T-helper 9 cell (primary cell): ENCODE results near the gene GTPBP2.
"Not testable (repeated sequence)": the region's sequence is repeated elsewhere in the genome, so short reads cannot be mapped to it uniquely, and the experiment has no call there.

Source experiments
- DNase-seq: peaks from one replicate; pipeline ENCODE4 v3.0.0-alpha.2; 2020
- total RNA-seq, 2 donors: gene quantifications; one replicate each; lab custom pipeline; 2026; lab: John Stamatoyannopoulos, UW

Gene GTPBP2, protein sequence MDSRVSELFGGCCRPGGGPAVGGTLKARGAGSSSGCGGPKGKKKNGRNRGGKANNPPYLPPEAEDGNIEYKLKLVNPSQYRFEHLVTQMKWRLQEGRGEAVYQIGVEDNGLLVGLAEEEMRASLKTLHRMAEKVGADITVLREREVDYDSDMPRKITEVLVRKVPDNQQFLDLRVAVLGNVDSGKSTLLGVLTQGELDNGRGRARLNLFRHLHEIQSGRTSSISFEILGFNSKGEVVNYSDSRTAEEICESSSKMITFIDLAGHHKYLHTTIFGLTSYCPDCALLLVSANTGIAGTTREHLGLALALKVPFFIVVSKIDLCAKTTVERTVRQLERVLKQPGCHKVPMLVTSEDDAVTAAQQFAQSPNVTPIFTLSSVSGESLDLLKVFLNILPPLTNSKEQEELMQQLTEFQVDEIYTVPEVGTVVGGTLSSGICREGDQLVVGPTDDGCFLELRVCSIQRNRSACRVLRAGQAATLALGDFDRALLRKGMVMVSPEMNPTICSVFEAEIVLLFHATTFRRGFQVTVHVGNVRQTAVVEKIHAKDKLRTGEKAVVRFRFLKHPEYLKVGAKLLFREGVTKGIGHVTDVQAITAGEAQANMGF
- total RNA-seq, result 40.8 to 56.4 reads per million in 2 donors

- DNase-seq, result peak; percentile 91
Observed at GRCh38 chr6:43629104-43629504, at the start of gene GTPBP2. Gene GTPBP2 (minus strand): TSS chr6:43629264. CDS start chr6:43629162, 102 bp downstream.

GRCh38 chr6:43678341-43678740, 49.3 kb upstream of the GTPBP2 start:
- no peak for DNase-seq

DNA sequence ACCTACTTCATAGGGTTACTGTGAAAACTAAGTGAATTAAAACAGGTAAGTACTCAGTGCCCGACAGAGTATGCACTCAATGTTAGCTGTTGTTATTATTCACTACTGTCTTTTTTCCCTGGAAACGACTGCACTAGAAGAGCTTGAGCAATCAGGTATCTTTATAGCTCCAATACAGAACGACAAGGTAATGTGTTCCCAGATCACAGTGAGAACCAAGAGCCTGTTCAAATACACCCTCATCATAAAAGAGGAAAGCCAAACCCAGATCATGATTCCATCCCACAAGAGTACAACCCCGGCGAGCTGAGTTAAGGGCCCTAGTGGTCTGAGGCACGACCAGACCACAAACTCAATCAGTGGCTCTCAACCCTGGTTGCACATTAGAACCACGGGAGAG, 48.7 kb upstream of the GTPBP2 start:
- DNase-seq, result no peak

DNA sequence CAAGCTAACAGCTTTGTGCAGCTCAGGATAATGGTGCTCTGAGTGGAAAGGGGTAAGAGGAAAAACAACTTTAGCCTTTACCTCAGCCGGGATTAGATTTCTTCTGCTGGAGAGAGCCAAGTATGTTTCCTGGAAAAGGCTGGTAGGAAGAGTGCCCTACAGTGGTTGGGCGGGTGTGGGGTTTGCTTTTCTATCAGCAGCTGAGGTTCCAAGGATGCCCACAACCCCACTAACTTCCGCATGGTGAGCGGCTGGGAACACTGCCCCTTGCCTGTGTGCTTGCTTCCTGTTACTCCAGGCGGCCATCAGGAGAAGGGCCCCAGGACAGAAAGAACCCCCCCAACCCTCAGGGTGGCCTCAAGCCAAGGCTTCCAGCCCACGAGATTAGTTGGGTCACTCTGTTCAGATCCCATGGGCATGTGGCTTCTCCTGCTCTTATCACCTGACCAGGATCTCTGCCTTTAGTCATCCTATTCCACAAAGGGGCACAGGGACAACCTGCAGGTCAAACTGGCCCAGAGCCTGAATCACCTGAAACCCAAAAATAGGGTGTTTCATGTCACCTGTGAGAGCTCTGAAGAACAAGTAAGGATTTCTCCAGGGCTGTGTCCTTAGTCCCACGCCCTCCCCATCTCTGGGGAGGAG, 48.0 kb upstream of the GTPBP2 start:
- no peak for DNase-seq

DNA sequence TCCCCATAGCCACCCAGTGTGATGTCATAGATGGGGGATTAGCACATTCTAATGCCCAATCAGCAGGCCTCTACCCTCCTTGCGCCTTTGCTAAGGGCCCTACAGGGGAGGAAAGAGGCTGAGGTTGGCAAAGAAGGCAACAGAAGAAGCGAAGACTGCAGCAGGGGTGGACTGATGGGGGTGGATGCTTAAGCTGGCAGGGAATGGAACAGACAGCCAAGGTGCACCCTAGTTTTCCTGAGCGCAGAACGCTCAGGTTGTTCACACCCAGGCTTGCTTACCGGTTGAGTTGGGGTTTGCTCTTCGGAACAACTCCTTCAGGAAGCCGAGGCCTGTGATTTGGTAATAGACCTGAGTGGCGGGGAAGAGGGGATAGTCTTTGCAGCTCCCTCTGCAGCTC, 45.9 kb upstream of the GTPBP2 start:
- DNase-seq, result no peak

- DNase-seq, result no peak
Observed at GRCh38 chr6:43674291-43674690, 45.2 kb upstream of the GTPBP2 start.

GRCh38 chr6:43673444-43674084, 44.5 kb upstream of the GTPBP2 start:
- no peak for DNase-seq

- DNase-seq, result no peak
Observed at GRCh38 chr6:43671801-43672690, 43.0 kb upstream of the GTPBP2 start.

GRCh38 chr6:43671011-43671800, 42.1 kb upstream of the GTPBP2 start:
- no peak for DNase-seq

- no peak for DNase-seq
Observed at GRCh38 chr6:43670623-43670986, 41.5 kb upstream of the GTPBP2 start.

- no peak for DNase-seq
Observed at GRCh38 chr6:43669922-43670622, 41.0 kb upstream of the GTPBP2 start.

DNA sequence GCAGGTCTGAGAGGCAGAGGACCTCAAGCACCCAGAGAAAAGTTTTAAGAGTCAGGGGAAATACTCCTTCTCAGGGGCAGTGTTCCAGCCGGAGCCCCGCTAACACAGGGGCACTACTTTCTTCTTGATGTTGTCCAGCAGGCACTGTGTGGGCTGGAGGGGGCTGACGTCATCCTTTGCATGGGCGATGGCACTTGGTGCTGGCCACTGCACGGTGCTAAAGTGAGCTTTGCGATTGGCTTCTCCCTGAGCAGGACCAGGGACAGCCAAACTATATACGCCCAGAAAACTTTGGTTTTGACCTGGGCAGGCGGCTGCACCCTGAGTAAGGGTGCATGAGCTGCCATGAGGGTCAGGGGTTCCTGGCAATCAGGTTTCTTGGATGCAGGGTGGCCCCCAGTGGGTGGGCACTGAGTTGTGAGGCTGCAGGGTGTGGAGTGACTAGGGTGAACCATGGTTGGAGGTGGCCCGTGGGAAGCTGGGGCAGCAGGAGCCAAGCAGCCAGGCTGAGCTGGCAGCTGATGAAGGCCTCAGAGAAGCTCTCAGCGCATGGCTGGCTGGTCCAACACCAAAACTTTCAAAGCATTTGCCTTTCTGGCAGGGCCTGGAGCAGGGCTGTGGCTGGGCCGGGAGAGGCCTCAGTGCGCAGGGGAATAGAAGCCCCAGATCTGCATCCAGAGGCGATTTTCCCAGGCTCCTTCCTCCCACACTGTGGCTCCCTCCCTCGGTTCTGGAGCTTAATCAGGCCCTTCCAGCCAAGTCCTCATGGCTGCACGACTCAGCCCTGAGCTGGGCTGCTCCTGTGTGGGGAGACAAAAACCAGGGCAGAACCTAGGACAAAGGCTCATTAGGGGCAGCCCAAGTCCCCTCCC, 40.2 kb upstream of the GTPBP2 start:
- no peak for DNase-seq

- DNase-seq, result peak; percentile 19
Observed at GRCh38 chr6:43668151-43669028, 39.3 kb upstream of the GTPBP2 start.

DNA sequence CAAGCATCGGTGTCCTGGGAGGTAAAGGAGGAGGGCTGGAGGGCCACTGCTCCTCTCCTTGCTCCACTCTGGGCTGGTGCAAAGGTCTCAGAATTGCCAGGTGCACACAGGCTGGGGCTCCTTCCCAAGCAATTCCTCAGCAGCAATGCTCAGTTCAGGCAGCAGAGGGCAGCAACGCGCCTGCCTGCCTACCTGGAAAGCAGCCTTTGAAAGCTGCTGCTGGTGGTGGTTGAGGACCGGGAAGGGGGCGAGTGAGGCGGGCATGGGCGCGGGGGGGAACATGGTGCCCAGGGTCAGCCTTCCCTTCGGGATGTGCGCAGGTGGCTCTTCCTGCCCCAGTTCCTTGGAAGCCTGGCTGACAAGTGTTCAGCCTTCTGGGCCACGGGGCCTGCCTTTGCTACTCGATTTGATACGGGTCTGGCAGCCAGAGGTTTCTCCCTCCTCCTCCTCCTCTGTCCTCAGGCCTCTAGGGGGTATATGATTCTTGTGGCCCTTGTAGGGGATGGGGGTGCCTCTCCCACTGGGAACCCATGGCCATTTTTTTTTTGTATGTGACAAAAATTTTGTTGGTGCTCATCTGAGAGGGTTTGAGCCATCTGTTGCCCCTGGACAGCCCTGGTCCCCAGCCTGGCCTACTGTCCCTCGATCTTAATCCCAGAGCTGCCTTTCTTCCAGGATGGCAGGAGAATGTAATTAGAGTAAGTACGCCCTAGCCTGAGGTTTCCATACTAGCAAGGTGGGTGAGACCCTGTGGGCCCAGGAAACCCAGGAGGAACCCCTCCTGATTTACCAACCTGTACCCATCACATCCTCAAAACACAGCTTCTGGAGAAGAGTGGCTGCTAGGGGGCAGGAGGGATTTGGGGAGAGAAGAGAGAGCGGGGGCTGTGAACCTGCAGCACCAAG, 38.4 kb upstream of the GTPBP2 start:
- peak; percentile 79 for DNase-seq

- no peak for DNase-seq
Observed at GRCh38 chr6:43666196-43666920, 37.3 kb upstream of the GTPBP2 start.

GRCh38 chr6:43665376-43665775, 36.3 kb upstream of the GTPBP2 start:
- no peak for DNase-seq

GRCh38 chr6:43662948-43663347, 33.9 kb upstream of the GTPBP2 start:
- DNase-seq, result not testable (repeated sequence)
